Measurements from ENCODE around the gene RC3H1. TPM values are rescaled to one million over a fixed set of nuclear protein-coding genes. Genes with fewer than 3 reads are reported as not detected.
"Not testable (repeated sequence)": the region's sequence is repeated elsewhere in the genome, so short reads cannot be mapped to it uniquely, and the experiment has no call there.

Gene RC3H1
- total RNA-seq, 2 experiments from 2014 or later: 38.0 to 40.4 TPM

DNA sequence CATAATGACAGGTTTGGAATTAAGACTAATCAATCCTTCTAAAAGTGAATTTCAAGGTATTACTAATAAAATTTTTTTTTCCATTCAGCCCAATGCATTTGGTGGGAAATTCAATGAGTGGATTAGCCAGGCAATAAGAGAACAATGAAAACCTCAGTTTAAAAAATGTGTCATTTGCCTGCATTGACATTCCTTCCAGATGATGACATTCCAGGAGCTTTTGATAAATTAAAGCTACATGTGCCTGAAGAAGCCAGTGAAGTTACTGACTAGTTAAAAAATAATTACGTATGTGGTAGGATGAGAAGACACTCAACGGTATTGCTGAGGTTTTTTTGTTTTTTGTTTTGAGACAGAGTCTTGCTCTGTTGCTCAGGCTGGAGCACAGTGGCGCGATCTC lies 37.9 kb upstream of the RC3H1 start:
- Histone ChIP-seq H3K9me3 (ENCODE audit: control insufficient read depth in 1 of 2, insufficient read depth in 1 of 2, low read length in 2 of 2) (no peaks in the 10 kb centered on the region), H3K4me1 (ENCODE audit: insufficient read depth, low read length) (no peaks in the 10 kb centered on the region), H3K27me3 (ENCODE audit: control insufficient read depth in 1 of 2, insufficient read depth in 2 of 2, low read length in 2 of 2) (no peaks in the 10 kb centered on the region), H3K36me3 (ENCODE audit: insufficient read depth, low read length) (no peaks in the 10 kb centered on the region), H3K27ac (ENCODE audit: low read depth in 1 of 2, low read length in 2 of 2) (no peak overlapping the region), H3K4me3 (ENCODE audit: low read length) (no peak overlapping the region)
- H3K36me3 Mint-ChIP-seq (ENCODE audit: low read depth): no peaks in the 10 kb centered on the region
- H3K27me3 Mint-ChIP-seq: no peaks in the 10 kb centered on the region
- DNase-seq: no peak
- ATAC-seq (ENCODE audit: poor library complexity): no peak
- H3K27ac Mint-ChIP-seq: no peak overlapping the region
- peaks cover 9% of the 10 kb centered on the region for H3K4me1 Mint-ChIP-seq (ENCODE audit: low read depth)
- no peak overlapping the region for H3K4me3 Mint-ChIP-seq
- ChIA-PET CTCF (no interaction called here), POLR2A (no interaction called here)
- TF ChIP-seq, protein P1, sequence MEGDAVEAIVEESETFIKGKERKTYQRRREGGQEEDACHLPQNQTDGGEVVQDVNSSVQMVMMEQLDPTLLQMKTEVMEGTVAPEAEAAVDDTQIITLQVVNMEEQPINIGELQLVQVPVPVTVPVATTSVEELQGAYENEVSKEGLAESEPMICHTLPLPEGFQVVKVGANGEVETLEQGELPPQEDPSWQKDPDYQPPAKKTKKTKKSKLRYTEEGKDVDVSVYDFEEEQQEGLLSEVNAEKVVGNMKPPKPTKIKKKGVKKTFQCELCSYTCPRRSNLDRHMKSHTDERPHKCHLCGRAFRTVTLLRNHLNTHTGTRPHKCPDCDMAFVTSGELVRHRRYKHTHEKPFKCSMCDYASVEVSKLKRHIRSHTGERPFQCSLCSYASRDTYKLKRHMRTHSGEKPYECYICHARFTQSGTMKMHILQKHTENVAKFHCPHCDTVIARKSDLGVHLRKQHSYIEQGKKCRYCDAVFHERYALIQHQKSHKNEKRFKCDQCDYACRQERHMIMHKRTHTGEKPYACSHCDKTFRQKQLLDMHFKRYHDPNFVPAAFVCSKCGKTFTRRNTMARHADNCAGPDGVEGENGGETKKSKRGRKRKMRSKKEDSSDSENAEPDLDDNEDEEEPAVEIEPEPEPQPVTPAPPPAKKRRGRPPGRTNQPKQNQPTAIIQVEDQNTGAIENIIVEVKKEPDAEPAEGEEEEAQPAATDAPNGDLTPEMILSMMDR (IDR thresholded peaks at IDR 0.05): no peak
- intact Hi-C loops (cut with DNase I, micrococcal nuclease): no loop called here
- H3K9me3 Mint-ChIP-seq: no peaks in the 10 kb centered on the region

DNA sequence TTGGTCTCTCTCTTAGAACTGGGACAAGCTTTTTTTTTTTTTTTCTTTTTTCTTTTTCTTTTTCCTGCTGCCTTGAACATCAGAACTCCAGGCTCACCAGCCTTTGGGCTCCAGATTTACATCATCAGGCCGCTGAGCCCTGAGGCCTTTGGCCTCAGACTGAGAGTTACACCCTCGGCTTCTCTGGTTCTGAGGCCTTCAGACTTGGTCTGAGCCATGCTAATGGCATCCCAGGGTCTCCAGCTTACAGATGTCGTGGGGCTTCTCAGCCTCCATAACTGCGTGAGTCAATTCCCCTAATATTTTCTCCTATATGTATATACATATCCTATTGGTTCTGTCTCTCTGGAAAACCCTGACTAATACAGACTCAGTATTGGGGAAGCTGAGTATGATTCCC lies 36.5 kb upstream of the RC3H1 start:
- ATAC-seq (ENCODE audit: poor library complexity): no peak
- no peak overlapping the region for H3K27ac Mint-ChIP-seq
- ChIA-PET POLR2A (no interaction called here), CTCF (no interaction called here)
- H3K27me3 ChIP-seq (ENCODE audit: control insufficient read depth in 1 of 2, insufficient read depth in 2 of 2, low read length in 2 of 2): no peaks in the 10 kb centered on the region
- H3K27ac ChIP-seq (ENCODE audit: low read depth in 1 of 2, low read length in 2 of 2): no peak overlapping the region
- H3K9me3 ChIP-seq (ENCODE audit: control insufficient read depth in 1 of 2, insufficient read depth in 1 of 2, low read length in 2 of 2): no peaks in the 10 kb centered on the region
- no peak for DNase-seq
- H3K4me3 ChIP-seq (ENCODE audit: low read length): no peak overlapping the region
- H3K27me3 Mint-ChIP-seq: no peaks in the 10 kb centered on the region
- H3K4me1 ChIP-seq (ENCODE audit: insufficient read depth, low read length): no peaks in the 10 kb centered on the region
- TF ChIP-seq, protein P1 (IDR thresholded peaks at IDR 0.05): no peak
- H3K9me3 Mint-ChIP-seq: no peaks in the 10 kb centered on the region
- no peak overlapping the region for H3K4me3 Mint-ChIP-seq
- intact Hi-C loops (cut with DNase I, micrococcal nuclease): no loop called here
- no peaks in the 10 kb centered on the region for H3K36me3 Mint-ChIP-seq (ENCODE audit: low read depth)
- peaks cover 9% of the 10 kb centered on the region for H3K4me1 Mint-ChIP-seq (ENCODE audit: low read depth)
- no peaks in the 10 kb centered on the region for H3K36me3 ChIP-seq (ENCODE audit: insufficient read depth, low read length)

DNA sequence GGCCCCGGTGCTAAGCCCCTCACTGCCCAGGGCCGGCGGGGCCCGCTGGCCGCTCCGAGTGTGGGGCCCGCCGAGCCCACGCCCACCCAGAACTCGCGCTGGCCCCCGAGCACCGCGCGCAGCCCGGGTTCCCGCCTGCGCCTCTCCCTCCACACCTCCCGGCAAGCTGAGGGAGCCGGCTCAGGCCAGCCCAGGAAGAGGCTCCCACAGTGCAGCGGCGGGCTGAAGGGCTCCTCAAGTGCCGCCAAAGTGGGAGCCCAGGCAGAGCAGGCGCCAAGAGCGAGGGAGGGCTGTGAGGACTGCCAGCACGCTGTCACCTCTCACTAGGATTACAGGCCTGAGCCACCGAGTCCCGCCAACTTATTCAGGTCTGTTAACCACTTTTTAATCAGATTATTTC lies 34.5 kb upstream of the RC3H1 start:
- POLR2A ChIA-PET: not testable (repeated sequence)

DNA sequence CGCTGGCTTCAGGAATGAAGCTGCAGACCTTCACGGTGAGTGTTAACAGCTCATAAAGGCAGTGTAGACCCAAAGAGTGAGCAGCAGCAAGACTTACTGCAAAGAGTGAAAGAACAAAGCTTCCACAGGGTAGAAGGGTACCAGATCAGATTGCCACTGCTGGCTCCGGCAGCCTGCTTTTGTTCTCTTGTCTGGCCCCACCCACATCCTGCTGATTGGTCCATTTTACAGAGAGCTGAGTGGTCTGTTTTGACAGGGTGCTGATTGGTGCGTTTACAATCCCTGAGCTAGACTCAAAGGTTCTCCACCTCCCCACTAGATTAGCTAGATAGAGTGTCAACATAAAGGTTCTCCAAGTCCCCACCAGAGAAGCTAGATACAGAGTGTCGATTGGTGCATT lies 33.6 kb upstream of the RC3H1 start:
- H3K36me3 ChIP-seq (ENCODE audit: insufficient read depth, low read length); DNase-seq; H3K4me3 Mint-ChIP-seq; H3K4me1 Mint-ChIP-seq (ENCODE audit: low read depth); intact Hi-C loops (cut with DNase I, micrococcal nuclease); CTCF ChIA-PET; H3K27ac Mint-ChIP-seq; H3K27me3 Mint-ChIP-seq; H3K27ac ChIP-seq (ENCODE audit: low read depth in 1 of 2, low read length in 2 of 2); H3K36me3 Mint-ChIP-seq (ENCODE audit: low read depth); H3K4me1 ChIP-seq (ENCODE audit: insufficient read depth, low read length); POLR2A ChIA-PET; H3K9me3 Mint-ChIP-seq; H3K27me3 ChIP-seq (ENCODE audit: control insufficient read depth in 1 of 2, insufficient read depth in 2 of 2, low read length in 2 of 2); H3K4me3 ChIP-seq (ENCODE audit: low read length); ATAC-seq (ENCODE audit: poor library complexity); H3K9me3 ChIP-seq (ENCODE audit: control insufficient read depth in 1 of 2, insufficient read depth in 1 of 2, low read length in 2 of 2): not testable (repeated sequence)

More for the DNA sequence above, 34.5 kb upstream of the RC3H1 start:
- ATAC-seq (ENCODE audit: poor library complexity); H3K9me3 Mint-ChIP-seq; intact Hi-C loops (cut with DNase I, micrococcal nuclease); H3K4me3 ChIP-seq (ENCODE audit: low read length); H3K4me1 ChIP-seq (ENCODE audit: insufficient read depth, low read length); DNase-seq; H3K36me3 ChIP-seq (ENCODE audit: insufficient read depth, low read length); H3K27ac ChIP-seq (ENCODE audit: low read depth in 1 of 2, low read length in 2 of 2); H3K27me3 ChIP-seq (ENCODE audit: control insufficient read depth in 1 of 2, insufficient read depth in 2 of 2, low read length in 2 of 2); H3K4me1 Mint-ChIP-seq (ENCODE audit: low read depth); H3K9me3 ChIP-seq (ENCODE audit: control insufficient read depth in 1 of 2, insufficient read depth in 1 of 2, low read length in 2 of 2); H3K4me3 Mint-ChIP-seq; H3K27ac Mint-ChIP-seq; H3K36me3 Mint-ChIP-seq (ENCODE audit: low read depth); H3K27me3 Mint-ChIP-seq: not testable (repeated sequence)
- CTCF ChIA-PET: interaction anchor here (0.6 to 0.7 kb wide), 2 partner anchors 23 to 43 kb away, joined by 3 read pairs; no protein-coding TSS in a partner anchor
